ENCODE measurements around the gene ADAMTS17.

The ADAMTS17 gene

GRCh38 chr15:100026041-100026440 is 315.7 kb downstream of the ADAMTS17 start:
- no peak for DNase-seq (ENCODE audit: low read depth in 2 of 2)

- DNase-seq (ENCODE audit: low read depth in 2 of 2) = no peak
These were observed 319.0 kb downstream of the ADAMTS17 start for GRCh38 chr15:100022806-100023205.

- DNase-seq (ENCODE audit: low read depth in 2 of 2) = no peak
These were observed 319.4 kb downstream of the ADAMTS17 start for GRCh38 chr15:100022391-100022790.

- DNase-seq (ENCODE audit: low read depth in 2 of 2) = no peak
These were observed 320.1 kb downstream of the ADAMTS17 start for GRCh38 chr15:100021653-100022052.

- DNase-seq (ENCODE audit: low read depth in 2 of 2) = no peak
These were observed 321.2 kb downstream of the ADAMTS17 start for GRCh38 chr15:100020614-100021013.

GRCh38 chr15:100020189-100020588 is 321.6 kb downstream of the ADAMTS17 start:
- no peak for DNase-seq (ENCODE audit: low read depth in 2 of 2)

- no peak for DNase-seq (ENCODE audit: low read depth in 2 of 2)
These were observed 322.2 kb downstream of the ADAMTS17 start for GRCh38 chr15:100019601-100020000.

- no peak for DNase-seq (ENCODE audit: low read depth in 2 of 2)
These were observed 323.6 kb downstream of the ADAMTS17 start for GRCh38 chr15:100018191-100018590.

- DNase-seq (ENCODE audit: low read depth in 2 of 2) = no peak
These were observed 324.6 kb downstream of the ADAMTS17 start for GRCh38 chr15:100017140-100017539.

GRCh38 chr15:100016632-100017031 is 325.1 kb downstream of the ADAMTS17 start:
- DNase-seq (ENCODE audit: low read depth in 2 of 2) = no peak

GRCh38 chr15:100011235-100011634 is 330.5 kb downstream of the ADAMTS17 start:
- DNase-seq (ENCODE audit: low read depth in 2 of 2) = no peak

GRCh38 chr15:100009372-100009771 is 332.4 kb downstream of the ADAMTS17 start:
- no peak for DNase-seq (ENCODE audit: low read depth in 2 of 2)

- no peak for DNase-seq (ENCODE audit: low read depth in 2 of 2)
These were observed 333.5 kb downstream of the ADAMTS17 start for GRCh38 chr15:100008258-100008657.

- no peak for DNase-seq (ENCODE audit: low read depth in 2 of 2)
These were observed 334.2 kb downstream of the ADAMTS17 start for GRCh38 chr15:100007609-100008008.

- no peak for DNase-seq (ENCODE audit: low read depth in 2 of 2)
These were observed 336.1 kb downstream of the ADAMTS17 start for GRCh38 chr15:100005715-100006114.

- DNase-seq (ENCODE audit: low read depth in 2 of 2) = no peak
These were observed 336.8 kb downstream of the ADAMTS17 start for GRCh38 chr15:100005013-100005412.

- DNase-seq (ENCODE audit: low read depth in 2 of 2) = no peak
These were observed 338.8 kb downstream of the ADAMTS17 start for GRCh38 chr15:100002787-100003536.

GRCh38 chr15:100002086-100002620 is 339.6 kb downstream of the ADAMTS17 start:
- no peak for DNase-seq (ENCODE audit: low read depth in 2 of 2)

GRCh38 chr15:100001405-100001804 is 340.4 kb downstream of the ADAMTS17 start:
- no peak for DNase-seq (ENCODE audit: low read depth in 2 of 2)

- DNase-seq (ENCODE audit: low read depth in 2 of 2) = no peak
These were observed 342.3 kb downstream of the ADAMTS17 start for GRCh38 chr15:99999282-100000070.

- DNase-seq (ENCODE audit: low read depth in 2 of 2) = no peak
These were observed 343.1 kb downstream of the ADAMTS17 start for GRCh38 chr15:99998661-99999101.

- no peak for DNase-seq (ENCODE audit: low read depth in 2 of 2)
These were observed 344.6 kb downstream of the ADAMTS17 start for GRCh38 chr15:99997112-99997651.

Measured in stimulated activated CD8-positive, alpha-beta memory T cell treated with anti-CD3 and anti-CD28 coated beads, Interleukin-7, amount 100 ng/mL, for 1 hour (primary cell).